ENCODE results near the gene HES1. TPM values are rescaled to one million over a fixed set of nuclear protein-coding genes. Genes with fewer than 3 reads are reported as not detected.

The HES1 gene
- polyA plus RNA-seq, 3 donors: 0.17 to 66.6 (median 0.26) TPM

DNA sequence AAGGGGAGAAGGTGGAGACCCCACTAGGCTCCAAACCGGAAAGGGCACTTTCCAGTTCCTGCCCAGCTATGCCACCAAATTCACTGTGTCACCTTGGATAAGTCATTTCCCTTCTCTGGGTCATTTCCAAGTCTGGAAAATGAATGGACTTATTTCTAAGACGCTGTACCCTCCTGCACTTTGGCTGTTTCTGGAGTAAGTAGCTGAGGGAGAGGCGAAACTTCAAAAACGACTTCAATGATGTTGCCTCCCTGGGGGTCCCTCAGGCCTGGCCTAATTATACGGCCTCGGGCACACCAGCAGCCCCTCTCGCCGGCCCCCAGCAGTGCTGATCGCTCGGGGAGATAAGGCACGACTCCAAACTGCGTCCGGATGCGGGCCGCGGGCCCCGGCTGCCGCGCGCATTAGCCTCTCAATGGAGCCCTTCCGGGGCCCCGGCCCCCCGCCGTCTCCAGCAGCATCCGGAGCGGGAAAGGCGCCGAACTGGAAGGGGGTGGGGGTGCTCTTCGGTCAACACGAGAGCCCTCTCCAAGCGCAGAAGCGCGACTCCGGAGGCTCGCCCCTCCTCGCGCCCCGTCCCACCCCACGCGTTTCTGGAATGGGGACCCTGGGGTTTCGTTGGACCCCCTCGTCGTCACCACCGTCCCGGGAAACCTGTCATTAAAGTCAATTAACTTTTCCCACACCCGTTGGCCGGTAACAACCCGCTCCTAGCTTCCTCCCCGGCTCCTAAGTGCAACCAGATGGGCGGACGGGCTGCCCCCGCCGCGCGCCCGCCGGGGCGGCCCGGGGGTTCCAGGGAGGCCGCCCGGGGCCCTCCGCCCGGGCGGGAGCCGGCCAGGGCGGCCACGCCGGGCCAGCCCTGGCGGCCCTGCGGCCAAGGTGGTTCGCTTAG is 4.8 kb downstream of the HES1 start:
- Mint-ChIP-seq H3K27ac (no peak overlapping the region), H3K36me3 (peaks cover 13 to 27% of the 10 kb centered on the region in 2 donors), H3K4me1 (peaks cover 36% of the 10 kb centered on the region), H3K27me3 (ENCODE audit: low read depth in 3 of 3) (peaks cover 73 to 94% (median 87%) of the 10 kb centered on the region in 3 donors), H3K4me3 (peak overlapping the region; percentile 51 to 68), H3K9me3 (peaks cover 0 to 39% (median 15%) of the 10 kb centered on the region in 7 donors)
- Histone ChIP-seq H3K4me1 (ENCODE audit: control insufficient read depth in 1 of 2, insufficient read depth in 2 of 2, low read length in 2 of 2) (peaks cover 34 to 41% of the 10 kb centered on the region in 2 donors), H3K79me2 (ENCODE audit: insufficient read depth, low read length) (no peaks in the 10 kb centered on the region), H3K27me3 (ENCODE audit: control insufficient read depth in 2 of 2, insufficient read depth in 2 of 2, low read length in 2 of 2) (peaks cover 66 to 84% of the 10 kb centered on the region in 2 donors), H3K9me3 (replicated peaks in 1 of 2; ENCODE audit: control insufficient read depth in 1 of 2, insufficient read depth in 1 of 2, low read length in 2 of 2) (peaks cover 6% of the 10 kb centered on the region in 2 donors), H3K4me2 (replicated peaks; ENCODE audit: extremely low read depth, low read length, poor library complexity, severe bottlenecking) (peak overlapping the region; percentile 68), H3K9ac (ENCODE audit: insufficient read depth, low read length, poor library complexity, severe bottlenecking) (no peak overlapping the region), H4K20me1 (ENCODE audit: insufficient read depth, low read length) (peaks cover 6% of the 10 kb centered on the region), H2AFZ (ENCODE audit: insufficient read depth, low read depth, low read length, poor library complexity, severe bottlenecking) (peak overlapping the region; percentile 44), H3K27ac (ENCODE audit: low read depth in 1 of 2, low read length in 2 of 2) (no peak overlapping the region), H3K36me3 (replicated peaks in 1 of 2; ENCODE audit: control insufficient read depth in 1 of 2, insufficient read depth in 2 of 2, low read length in 2 of 2) (no peaks in the 10 kb centered on the region), H3K4me3 (replicated peaks in 1 of 3; ENCODE audit: low read depth in 2 of 3, low read length in 3 of 3) (peak overlapping the region in 2 of 3 experiments; percentile 21 to 56)
- WGBS (ENCODE audit: insufficient coverage): under 1% methylated on average over 65 of the region's 71 CpGs
- peak in 1 of 3 donors; percentile 22 for DNase-seq
- intact Hi-C loops (cut with micrococcal nuclease): loop anchor here in 1 of 2 donors (10.0 kb wide), 1 partner anchor 166 kb away; no protein-coding TSS in a partner anchor
- TF ChIP-seq, protein P1, sequence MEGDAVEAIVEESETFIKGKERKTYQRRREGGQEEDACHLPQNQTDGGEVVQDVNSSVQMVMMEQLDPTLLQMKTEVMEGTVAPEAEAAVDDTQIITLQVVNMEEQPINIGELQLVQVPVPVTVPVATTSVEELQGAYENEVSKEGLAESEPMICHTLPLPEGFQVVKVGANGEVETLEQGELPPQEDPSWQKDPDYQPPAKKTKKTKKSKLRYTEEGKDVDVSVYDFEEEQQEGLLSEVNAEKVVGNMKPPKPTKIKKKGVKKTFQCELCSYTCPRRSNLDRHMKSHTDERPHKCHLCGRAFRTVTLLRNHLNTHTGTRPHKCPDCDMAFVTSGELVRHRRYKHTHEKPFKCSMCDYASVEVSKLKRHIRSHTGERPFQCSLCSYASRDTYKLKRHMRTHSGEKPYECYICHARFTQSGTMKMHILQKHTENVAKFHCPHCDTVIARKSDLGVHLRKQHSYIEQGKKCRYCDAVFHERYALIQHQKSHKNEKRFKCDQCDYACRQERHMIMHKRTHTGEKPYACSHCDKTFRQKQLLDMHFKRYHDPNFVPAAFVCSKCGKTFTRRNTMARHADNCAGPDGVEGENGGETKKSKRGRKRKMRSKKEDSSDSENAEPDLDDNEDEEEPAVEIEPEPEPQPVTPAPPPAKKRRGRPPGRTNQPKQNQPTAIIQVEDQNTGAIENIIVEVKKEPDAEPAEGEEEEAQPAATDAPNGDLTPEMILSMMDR (IDR thresholded peaks at IDR 0.05): no peak

DNA sequence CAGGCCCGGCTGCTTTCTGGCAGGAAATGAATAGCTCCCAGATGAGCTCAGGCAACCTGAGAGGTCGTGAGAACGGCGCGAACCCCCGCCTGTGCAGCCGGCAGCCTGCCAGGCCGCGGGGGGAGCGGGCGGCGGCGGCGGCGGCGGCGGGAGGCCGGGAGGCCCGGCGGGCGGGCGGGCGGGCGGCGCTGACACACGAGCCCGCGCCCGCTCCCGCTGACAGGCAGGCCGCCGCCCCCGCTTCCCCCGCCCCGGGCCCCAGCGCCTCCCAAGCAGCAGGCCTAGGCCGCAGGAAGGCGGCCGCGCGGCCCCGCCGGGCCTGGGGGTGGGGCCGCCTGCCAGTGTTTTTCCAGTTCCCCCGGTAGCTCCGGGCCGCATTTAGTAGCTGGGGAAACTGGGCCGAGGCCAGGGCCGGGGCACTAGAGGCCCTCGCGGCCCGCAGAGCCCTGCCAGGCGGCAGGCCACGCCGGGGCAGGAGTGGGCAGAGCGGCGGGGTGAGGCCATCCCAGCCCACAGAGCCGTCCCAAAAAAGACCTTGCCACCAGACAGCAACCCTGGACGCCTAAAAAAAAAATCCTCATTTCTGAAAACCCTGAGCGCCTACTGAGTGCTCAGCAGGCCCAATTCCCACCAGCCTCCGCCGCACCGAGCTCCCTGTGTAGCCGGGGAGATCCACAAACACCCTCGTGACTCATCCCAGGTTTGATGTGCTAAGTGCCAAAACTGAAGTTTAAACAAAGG is 5.6 kb downstream of the HES1 start:
- Histone ChIP-seq H3K9me3 (replicated peaks in 1 of 2; ENCODE audit: control insufficient read depth in 1 of 2, insufficient read depth in 1 of 2, low read length in 2 of 2) (peaks cover 2 to 6% of the 10 kb centered on the region in 2 donors), H3K4me2 (replicated peaks; ENCODE audit: extremely low read depth, low read length, poor library complexity, severe bottlenecking) (peak overlapping the region; percentile 68), H3K27me3 (ENCODE audit: control insufficient read depth in 2 of 2, insufficient read depth in 2 of 2, low read length in 2 of 2) (peaks cover 57 to 82% of the 10 kb centered on the region in 2 donors), H3K27ac (ENCODE audit: low read depth in 1 of 2, low read length in 2 of 2) (no peak overlapping the region), H3K79me2 (ENCODE audit: insufficient read depth, low read length) (no peaks in the 10 kb centered on the region), H3K4me3 (replicated peaks in 1 of 3; ENCODE audit: low read depth in 2 of 3, low read length in 3 of 3) (peak overlapping the region in 1 of 3 experiments; percentile 60), H3K4me1 (ENCODE audit: control insufficient read depth in 1 of 2, insufficient read depth in 2 of 2, low read length in 2 of 2) (peaks cover 26 to 33% of the 10 kb centered on the region in 2 donors), H4K20me1 (ENCODE audit: insufficient read depth, low read length) (peaks cover 6% of the 10 kb centered on the region), H3K36me3 (replicated peaks in 1 of 2; ENCODE audit: control insufficient read depth in 1 of 2, insufficient read depth in 2 of 2, low read length in 2 of 2) (no peaks in the 10 kb centered on the region), H2AFZ (ENCODE audit: insufficient read depth, low read depth, low read length, poor library complexity, severe bottlenecking) (peak overlapping the region; percentile 61), H3K9ac (ENCODE audit: insufficient read depth, low read length, poor library complexity, severe bottlenecking) (peak overlapping the region; percentile 60)
- Mint-ChIP-seq H3K4me1 (peaks cover 27% of the 10 kb centered on the region), H3K36me3 (peaks cover 8 to 27% of the 10 kb centered on the region in 2 donors), H3K9me3 (peaks cover 0 to 31% (median 13%) of the 10 kb centered on the region in 7 donors), H3K4me3 (peak overlapping the region; percentile 74 to 91), H3K27me3 (ENCODE audit: low read depth in 3 of 3) (peaks cover 66 to 90% (median 82%) of the 10 kb centered on the region in 3 donors), H3K27ac (peak overlapping the region in 4 of 7 donors; percentile 3 to 70 (median 44))
- WGBS (ENCODE audit: insufficient coverage): 1% methylated on average over 41 of the region's 65 CpGs
- TF ChIP-seq, protein P1 (IDR thresholded peaks at IDR 0.05): no peak
- peak; percentile 40 to 66 (median 55) for DNase-seq
- intact Hi-C loops (cut with micrococcal nuclease): loop anchor here in 1 of 2 donors (10.0 kb wide), 1 partner anchor 167 kb away; no protein-coding TSS in a partner anchor

Data from CD14-positive monocyte (primary cell).